C4-2B (cell line): ENCODE results near the gene FBXL14.
A peak's percentile ranks its signal among the peaks of the same experiment; 100 is the strongest.

Source experiments
- CTCF ChIP-seq: fragments of 450-650 bp; conservative IDR thresholded peaks from 2 replicates; pipeline ENCODE4 v1.5.1; 2017; ENCODE audit warnings: mild to moderate bottlenecking
- ZFX ChIP-seq: fragments of 450-650 bp; IDR thresholded peaks from 2 replicates; pipeline ENCODE4 v1.6.1; 2017

- peak; percentile 53 for TF ChIP-seq CTCF
- no peak for TF ChIP-seq ZFX
Measured at GRCh38 chr12:1544996-1545700, 49.2 kb downstream of the FBXL14 start.
